ENCODE data around the gene GOT2. TPM values are rescaled to one million over a fixed set of nuclear protein-coding genes. Genes with fewer than 3 reads are reported as not detected.
A peak's percentile ranks its signal among the peaks of the same experiment; 100 is the strongest.
"Not testable (repeated sequence)": the region's sequence is repeated elsewhere in the genome, so short reads cannot be mapped to it uniquely, and the experiment has no call there.

Gene GOT2
- total RNA-seq, 1 experiment from 2014 or later = 128 TPM

DNA sequence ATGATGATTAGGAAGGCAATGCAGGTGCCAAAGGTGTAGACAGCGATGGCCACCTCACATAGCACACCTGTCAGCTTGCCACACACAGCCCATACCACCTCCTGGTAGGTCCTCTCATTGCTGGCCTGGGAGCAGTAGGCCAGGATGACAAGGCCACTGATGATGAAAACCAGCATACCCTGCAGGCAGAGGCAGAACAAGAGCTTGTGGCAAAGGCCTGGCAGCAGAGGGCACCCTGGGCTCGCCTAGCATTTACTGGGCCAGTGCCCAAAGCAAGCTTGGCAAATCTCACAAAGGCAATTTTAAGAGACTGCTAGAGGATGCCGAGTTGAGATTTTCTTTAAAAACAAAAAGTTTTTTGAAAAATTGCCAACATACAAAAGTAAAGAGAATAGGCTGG, 55.4 kb downstream of the GOT2 start:
- H3K4me3 ChIP-seq = no peak overlapping the region
- peak; percentile 87 for DNase-seq

DNA sequence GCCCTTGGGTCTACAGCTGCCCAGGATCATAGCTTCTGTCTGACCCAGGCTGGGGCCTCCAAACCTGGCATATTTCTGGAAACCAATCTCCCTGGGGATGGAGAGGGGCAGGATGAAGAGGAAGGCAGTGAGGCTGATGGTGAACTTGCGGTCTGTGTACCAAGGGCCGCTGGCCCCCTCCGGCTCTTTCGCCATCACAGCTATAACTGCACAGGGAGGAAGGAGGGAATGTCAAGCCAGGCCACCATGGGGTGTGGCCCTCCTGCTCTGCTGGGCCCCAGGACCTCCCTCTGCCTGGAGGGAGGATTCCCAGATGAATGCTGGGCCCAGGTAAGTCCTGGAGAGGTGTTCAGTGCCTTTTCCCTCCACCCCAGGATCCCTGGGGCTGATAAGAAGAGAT, 55.8 kb downstream of the GOT2 start:
- no peak for DNase-seq
- Histone ChIP-seq H3K4me3 (no peak overlapping the region), H3K27me3 (no peaks in the 10 kb centered on the region), H3K9me3 (no peaks in the 10 kb centered on the region), H3K36me3 (peaks cover 41% of the 10 kb centered on the region)

More for the DNA sequence above, 55.4 kb downstream of the GOT2 start:
- no peaks in the 10 kb centered on the region for H3K27me3 ChIP-seq
- peaks cover 41% of the 10 kb centered on the region for H3K36me3 ChIP-seq
- H3K9me3 ChIP-seq = no peaks in the 10 kb centered on the region

DNA sequence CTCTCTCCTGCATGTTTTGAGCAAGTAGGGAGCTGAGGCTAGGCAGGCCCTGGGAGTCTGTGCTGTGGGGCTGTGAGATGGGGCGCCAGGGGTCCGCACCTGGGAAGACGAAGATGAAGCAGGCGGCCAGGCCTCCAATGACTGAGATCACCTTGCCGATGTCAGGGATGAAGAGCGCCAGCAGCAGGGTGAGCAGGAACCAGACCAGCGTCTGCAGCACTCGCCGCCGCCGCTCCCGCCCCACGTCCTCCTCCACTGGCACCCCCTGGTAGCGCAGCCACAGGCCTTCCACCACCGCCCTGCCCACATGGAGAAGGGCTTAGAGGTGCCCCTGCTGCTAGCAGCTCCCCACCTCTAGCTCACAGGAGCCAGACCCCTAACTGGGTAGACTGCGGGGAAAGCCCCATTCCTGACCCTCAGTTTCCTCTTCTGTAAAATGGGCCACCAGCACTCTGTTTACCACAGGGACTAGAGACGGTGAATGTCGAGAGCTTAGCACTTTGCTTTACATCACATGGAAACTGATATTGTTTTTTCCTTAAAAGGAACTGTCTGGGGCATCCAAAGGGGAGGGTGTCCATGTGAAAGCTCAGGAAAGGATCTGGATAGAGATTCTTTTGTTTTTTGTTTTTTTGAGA, 63.1 kb downstream of the GOT2 start:
- Histone ChIP-seq H3K27me3 (no peaks in the 10 kb centered on the region), H3K4me3 (no peak overlapping the region), H3K36me3 (peaks cover 30% of the 10 kb centered on the region), H3K9me3 (no peaks in the 10 kb centered on the region)
- DNase-seq = no peak

DNA sequence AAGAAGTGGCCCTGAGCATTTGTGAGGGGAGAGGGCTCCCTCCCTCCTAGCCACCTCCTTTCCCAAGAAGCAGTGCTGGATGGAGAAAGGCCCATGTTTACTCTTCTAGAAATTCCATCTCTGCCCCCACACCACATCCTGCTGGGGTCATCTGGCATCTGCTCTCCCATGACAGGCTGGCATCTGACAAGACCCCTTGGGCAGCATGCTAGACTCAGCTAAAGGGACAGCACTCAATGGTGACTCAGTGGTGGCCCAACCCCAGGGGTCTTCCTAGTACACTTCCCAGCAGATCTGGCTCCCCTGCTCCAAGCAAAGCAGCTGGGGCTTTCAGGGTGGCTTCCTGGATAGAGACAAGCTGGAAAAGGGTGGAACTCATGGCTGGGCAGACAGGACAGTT, 63.9 kb downstream of the GOT2 start:
- Histone ChIP-seq H3K27me3 (no peaks in the 10 kb centered on the region), H3K9me3 (no peaks in the 10 kb centered on the region), H3K36me3 (peaks cover 23% of the 10 kb centered on the region), H3K4me3 (no peak overlapping the region)
- no peak for DNase-seq

DNA sequence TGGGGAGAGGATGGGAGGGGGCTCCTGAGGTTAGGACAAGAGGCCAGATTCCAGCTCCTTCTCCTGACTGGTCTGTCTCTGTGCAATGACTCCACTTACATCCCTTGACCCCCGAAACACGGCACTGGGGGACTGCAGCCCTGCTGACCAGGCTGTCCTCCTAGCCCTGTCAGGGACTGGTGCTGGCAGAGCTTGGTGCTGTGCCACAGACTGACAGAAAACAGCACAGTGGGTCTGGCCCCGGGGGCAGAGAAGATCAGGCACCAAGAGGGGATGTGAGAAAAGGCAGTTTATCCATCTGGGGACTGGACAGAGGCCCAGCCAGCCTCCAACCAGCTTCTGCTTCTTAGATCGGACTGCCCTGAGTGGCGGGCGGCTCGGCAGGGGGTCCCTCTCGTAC, 68.9 kb downstream of the GOT2 start:
- no peak for DNase-seq
- H3K36me3 ChIP-seq = peaks cover 17% of the 10 kb centered on the region
- H3K4me3 ChIP-seq = no peak overlapping the region
- no peaks in the 10 kb centered on the region for H3K27me3 ChIP-seq
- no peaks in the 10 kb centered on the region for H3K9me3 ChIP-seq

DNA sequence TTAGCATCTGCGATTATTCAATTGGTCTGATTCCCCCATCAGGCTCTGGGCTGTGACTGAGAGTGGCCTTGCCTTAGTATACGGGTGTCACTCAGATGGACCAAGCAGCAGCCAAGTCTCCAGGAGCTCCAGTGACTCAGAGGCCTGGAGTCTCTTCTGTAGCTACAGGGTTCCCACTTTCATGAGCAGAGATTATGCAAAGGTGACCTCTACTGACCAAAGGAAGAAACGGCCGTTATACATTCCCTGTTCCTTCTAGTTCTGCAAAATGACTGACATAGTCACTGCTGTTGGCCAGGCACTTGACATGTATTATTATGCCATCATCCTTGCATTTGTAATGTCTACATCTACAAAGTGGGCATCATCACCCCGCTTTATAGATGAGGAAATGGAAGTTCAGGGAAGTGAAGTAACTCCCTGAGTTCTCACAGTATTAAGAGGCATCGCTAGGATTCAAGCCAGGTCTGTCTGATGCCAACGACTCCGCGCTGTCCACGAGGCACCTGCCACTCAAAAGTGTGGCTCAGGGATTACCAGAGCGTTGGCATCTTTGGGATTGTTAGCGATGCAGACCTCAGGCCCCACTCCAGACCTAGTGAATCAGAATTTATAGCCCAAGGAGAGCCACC, 72.8 kb downstream of the GOT2 start:
- DNase-seq = peak; percentile 90
- Histone ChIP-seq H3K36me3 (no peaks in the 10 kb centered on the region), H3K9me3 (no peaks in the 10 kb centered on the region), H3K4me3 (no peak overlapping the region), H3K27me3 (no peaks in the 10 kb centered on the region)

DNA sequence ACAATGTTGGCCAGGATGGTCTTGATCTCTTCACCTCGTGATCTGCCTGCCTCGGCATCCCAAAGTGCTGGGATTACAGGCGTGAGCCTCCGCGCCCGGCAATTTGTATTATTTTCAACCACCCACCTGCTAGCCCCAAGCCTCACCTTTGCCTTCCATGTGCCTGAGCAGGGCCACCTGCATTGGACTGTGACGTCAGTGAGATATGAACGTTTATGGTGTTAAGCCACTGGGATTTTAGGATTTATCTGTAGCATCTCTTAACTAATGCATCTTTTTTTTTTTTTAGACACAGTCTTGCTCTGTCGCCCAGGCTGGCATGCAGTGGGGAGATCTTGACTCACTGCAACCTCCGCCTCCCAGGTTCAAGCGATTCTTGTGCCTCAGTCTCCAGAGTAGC, 74.2 kb downstream of the GOT2 start:
- not testable (repeated sequence) for H3K27me3 ChIP-seq, H3K4me3 ChIP-seq, H3K36me3 ChIP-seq, H3K9me3 ChIP-seq, DNase-seq

DNA sequence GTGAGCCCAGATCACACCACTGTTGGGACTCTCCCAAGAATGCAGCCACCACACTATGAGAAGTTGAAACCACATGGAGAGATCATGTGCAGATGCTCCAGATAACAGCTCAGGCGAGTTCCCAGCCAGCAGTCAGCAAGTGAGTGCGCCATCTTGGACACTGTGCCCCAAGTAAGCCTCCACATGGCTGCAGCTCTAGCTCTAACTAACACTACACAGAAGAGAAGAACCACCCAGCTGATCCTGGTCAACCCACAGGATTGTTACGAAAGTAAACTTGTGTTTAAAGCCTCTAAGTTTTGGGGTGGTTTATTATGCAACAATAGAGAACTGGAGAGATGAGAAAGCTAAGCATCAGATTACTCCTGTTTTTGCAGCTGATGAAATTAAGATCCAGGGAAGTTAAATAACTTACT, 75.3 kb downstream of the GOT2 start:
- Histone ChIP-seq H3K9me3 (no peaks in the 10 kb centered on the region), H3K36me3 (no peaks in the 10 kb centered on the region), H3K4me3 (no peak overlapping the region), H3K27me3 (0 out of 2 replicates have a peak, but pooled peaks cover 2% of the 10 kb centered on the region)
- DNase-seq = no peak

Other genes starting within 250 kb of the GOT2 start
- gene NDRG4, start 234.2 kb downstream of the GOT2 start, total RNA-seq (2014; rRNA removed; shearing (Covaris generic); ENCODE audit: low replicate concordance) = 6.7 and 9.9 TPM in 2 replicates
- 28.3 and 37.2 TPM in 2 replicates for gene SETD6, start 218.8 kb downstream of the GOT2 start, total RNA-seq (2014; rRNA removed; shearing (Covaris generic); ENCODE audit: low replicate concordance)
- gene CNOT1, start 104.5 kb downstream of the GOT2 start, total RNA-seq (2014; rRNA removed; shearing (Covaris generic); ENCODE audit: low replicate concordance) = 232 and 296 TPM in 2 replicates
- 4.4 and 13.1 TPM in 2 replicates for gene SLC38A7, start 49.5 kb downstream of the GOT2 start, total RNA-seq (2014; rRNA removed; shearing (Covaris generic); ENCODE audit: low replicate concordance)

Measured in MG63 (cell line).